CD4-positive, alpha-beta T cell (primary cell): ENCODE data around the gene TMEM42. TPM values are rescaled to one million over a fixed set of nuclear protein-coding genes. Genes with fewer than 3 reads are reported as not detected.

ENCODE experiments used
- ATAC-seq: fragments of 200-7000 bp; cut with Tn5 transposase; one replicate; pipeline ENCODE4 v1.10.0; 2022; ENCODE audit warnings: mild to moderate bottlenecking; ENCODE audit not compliant: poor library complexity
- CTCF ChIA-PET: fragments of 350-600 bp; sonication (Branson Sonifier 250); formaldehyde crosslinking; loops from one replicate; lab custom pipeline; 2021; ENCODE audit warnings: antibody characterized with exemption, inconsistent platforms; lab: Charles Lee
- POLR2A ChIA-PET: fragments of 350-600 bp; sonication (Branson Sonifier 250); formaldehyde crosslinking; loops from one replicate; lab custom pipeline; 2021; ENCODE audit warnings: antibody characterized with exemption, inconsistent platforms; lab: Charles Lee
- DNase-seq, 14 experiments: peaks; one replicate each; pipeline ENCODE4 v3.0.0-alpha.2; 2013 to 2020; ENCODE audit warnings: mixed read lengths in 2 of 14
- H3K27ac ChIP-seq, 2 donors: one replicate each; pipeline versions ENCODE4 v1.5.1 to v1.7.0; 2013; ENCODE audit warnings: low read length in 2 of 2, low read depth in 1 of 2, mild to moderate bottlenecking in 1 of 2
- H3K27me3 ChIP-seq, 2 experiments: 1 replicate in 1 of 2; 2 replicates in 1 of 2; pipeline versions ENCODE4 v1.6.1 to v1.7.0; 2013; ENCODE audit warnings: low read length in 2 of 2, control low read depth in 1 of 2, mild to moderate bottlenecking in 1 of 2, moderate library complexity in 1 of 2; ENCODE audit not compliant: insufficient read depth in 2 of 2, control insufficient read depth in 1 of 2
- H3K36me3 ChIP-seq: one replicate; pipeline ENCODE4 v1.6.1; 2013; ENCODE audit warnings: low read length, control low read depth; ENCODE audit not compliant: insufficient read depth
- H3K4me1 ChIP-seq: one replicate; pipeline ENCODE4 v1.6.1; 2013; ENCODE audit warnings: low read length, control low read depth; ENCODE audit not compliant: insufficient read depth
- H3K4me3 ChIP-seq: one replicate; pipeline ENCODE4 v1.5.1; 2013; ENCODE audit warnings: mild to moderate bottlenecking, low read length, moderate library complexity
- H3K9me3 ChIP-seq, 2 experiments: 1 replicate in 1 of 2; 2 replicates in 1 of 2; pipeline versions ENCODE4 v1.6.1 to v1.7.0; 2013; ENCODE audit warnings: low read length in 2 of 2, mild to moderate bottlenecking in 2 of 2, control low read depth in 1 of 2, moderate library complexity in 1 of 2; ENCODE audit not compliant: control insufficient read depth in 1 of 2, insufficient read depth in 1 of 2
- H3K27ac Mint-ChIP-seq: one replicate; pipeline ENCODE4 v1.8.0; 2020; ENCODE audit warnings: mixed read lengths
- H3K27me3 Mint-ChIP-seq: one replicate; pipeline ENCODE4 v1.8.0; 2021; ENCODE audit warnings: mixed read lengths
- H3K36me3 Mint-ChIP-seq: one replicate; pipeline ENCODE4 v1.8.0; 2021; ENCODE audit warnings: low read depth, mixed read lengths
- H3K4me1 Mint-ChIP-seq: one replicate; pipeline ENCODE4 v1.8.0; 2021; ENCODE audit warnings: low read depth, mixed read lengths
- H3K4me3 Mint-ChIP-seq: one replicate; pipeline ENCODE4 v1.8.0; 2020; ENCODE audit warnings: mild to moderate bottlenecking, mixed read lengths
- H3K9me3 Mint-ChIP-seq: one replicate; pipeline ENCODE4 v1.8.0; 2020; ENCODE audit warnings: mixed read lengths
- intact Hi-C, 2 experiments: fragments of 100-400 bp; cut with DNase I in 1 of 2; cut with micrococcal nuclease in 1 of 2; formaldehyde crosslinking; loops; one replicate each; pipeline versions ENCODE4 v1.15.1 to v1.9.0; 2023 to 2025; cut with DNase I, micrococcal nuclease
- total RNA-seq, 174 experiments: library from RNA in 2 of 174; stranded (reverse) in 2 of 174; gene quantifications; one replicate each; pipeline ENCODE4 v1.2.3 and lab custom pipeline; 2021 to 2026
- TF ChIP-seq, protein P1 (sequence below): fragments of 200-600 bp; IDR thresholded peaks from one replicate; pipeline ENCODE4 v1.8.0; 2022; ENCODE audit warnings: antibody characterized with exemption, mild to moderate bottlenecking

Gene TMEM42
- total RNA-seq, 2 experiments from 2014 or later = 6.8 to 8.0 TPM

DNA sequence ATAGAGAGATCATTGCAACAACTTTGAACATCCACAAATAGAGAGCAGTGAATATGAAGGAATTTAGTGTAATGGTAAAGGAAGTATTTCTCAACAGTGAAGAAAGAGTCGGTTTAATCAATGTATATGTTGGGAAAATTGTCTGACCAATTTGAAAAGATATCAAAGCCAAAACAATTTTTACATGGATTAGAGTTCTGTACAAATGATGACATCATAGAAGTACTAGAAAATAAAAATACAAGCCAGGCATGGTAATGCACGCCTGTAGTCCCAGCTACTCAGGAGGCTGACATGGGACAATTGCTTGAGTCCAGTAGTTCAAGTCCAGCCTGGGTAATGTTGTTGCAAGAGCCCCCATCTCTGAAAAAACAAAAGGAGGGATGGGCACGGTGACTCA, 26.0 kb upstream of the TMEM42 start:
- POLR2A ChIA-PET = no interaction called here
- no peak overlapping the region for H3K27ac Mint-ChIP-seq
- no peak for ATAC-seq
- Histone ChIP-seq H3K27ac (no peak overlapping the region), H3K9me3 (peaks cover 0 to 6% of the 10 kb centered on the region in 2 experiments), H3K27me3 (no peaks in the 10 kb centered on the region), H3K4me3 (no peak overlapping the region), H3K36me3 (no peaks in the 10 kb centered on the region), H3K4me1 (no peaks in the 10 kb centered on the region)
- TF ChIP-seq, protein P1, sequence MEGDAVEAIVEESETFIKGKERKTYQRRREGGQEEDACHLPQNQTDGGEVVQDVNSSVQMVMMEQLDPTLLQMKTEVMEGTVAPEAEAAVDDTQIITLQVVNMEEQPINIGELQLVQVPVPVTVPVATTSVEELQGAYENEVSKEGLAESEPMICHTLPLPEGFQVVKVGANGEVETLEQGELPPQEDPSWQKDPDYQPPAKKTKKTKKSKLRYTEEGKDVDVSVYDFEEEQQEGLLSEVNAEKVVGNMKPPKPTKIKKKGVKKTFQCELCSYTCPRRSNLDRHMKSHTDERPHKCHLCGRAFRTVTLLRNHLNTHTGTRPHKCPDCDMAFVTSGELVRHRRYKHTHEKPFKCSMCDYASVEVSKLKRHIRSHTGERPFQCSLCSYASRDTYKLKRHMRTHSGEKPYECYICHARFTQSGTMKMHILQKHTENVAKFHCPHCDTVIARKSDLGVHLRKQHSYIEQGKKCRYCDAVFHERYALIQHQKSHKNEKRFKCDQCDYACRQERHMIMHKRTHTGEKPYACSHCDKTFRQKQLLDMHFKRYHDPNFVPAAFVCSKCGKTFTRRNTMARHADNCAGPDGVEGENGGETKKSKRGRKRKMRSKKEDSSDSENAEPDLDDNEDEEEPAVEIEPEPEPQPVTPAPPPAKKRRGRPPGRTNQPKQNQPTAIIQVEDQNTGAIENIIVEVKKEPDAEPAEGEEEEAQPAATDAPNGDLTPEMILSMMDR = no peak
- H3K36me3 Mint-ChIP-seq = peaks cover 6% of the 10 kb centered on the region
- intact Hi-C loops = no loop called here
- CTCF ChIA-PET = no interaction called here
- H3K4me3 Mint-ChIP-seq = no peak overlapping the region
- DNase-seq = no peak
- no peaks in the 10 kb centered on the region for H3K4me1 Mint-ChIP-seq
- peaks cover 3% of the 10 kb centered on the region for H3K9me3 Mint-ChIP-seq
- no peaks in the 10 kb centered on the region for H3K27me3 Mint-ChIP-seq

DNA sequence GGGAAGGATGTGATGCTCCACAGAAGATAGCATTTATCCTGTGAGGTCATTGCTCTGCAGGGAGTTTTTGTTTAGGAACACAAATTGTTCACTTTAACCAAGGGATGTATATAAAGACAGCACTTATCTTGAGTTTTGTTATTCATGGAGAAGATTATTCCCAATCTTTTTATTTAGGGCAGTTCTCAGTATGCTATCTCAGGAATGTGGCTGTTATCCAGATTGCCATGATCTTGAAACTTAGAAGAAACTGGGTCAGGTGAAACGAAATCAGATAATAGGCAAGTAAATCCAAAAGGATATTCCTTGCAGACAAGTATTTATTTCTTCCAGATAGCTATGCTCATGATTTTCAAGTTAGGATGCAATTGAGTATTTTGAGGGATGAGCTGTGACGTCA, 19.3 kb upstream of the TMEM42 start:
- TF ChIP-seq, protein P1 = no peak
- Mint-ChIP-seq H3K4me1 (no peaks in the 10 kb centered on the region), H3K4me3 (no peak overlapping the region), H3K27me3 (no peaks in the 10 kb centered on the region), H3K36me3 (no peaks in the 10 kb centered on the region), H3K27ac (no peak overlapping the region), H3K9me3 (no peaks in the 10 kb centered on the region)
- no peak for DNase-seq
- H3K27me3 ChIP-seq = no peaks in the 10 kb centered on the region
- CTCF ChIA-PET = no interaction called here
- no peaks in the 10 kb centered on the region for H3K4me1 ChIP-seq
- H3K4me3 ChIP-seq = no peak overlapping the region
- intact Hi-C loops = no loop called here
- POLR2A ChIA-PET = no interaction called here
- no peak overlapping the region for H3K27ac ChIP-seq
- H3K36me3 ChIP-seq = no peaks in the 10 kb centered on the region
- H3K9me3 ChIP-seq = no peaks in the 10 kb centered on the region
- no peak for ATAC-seq

DNA sequence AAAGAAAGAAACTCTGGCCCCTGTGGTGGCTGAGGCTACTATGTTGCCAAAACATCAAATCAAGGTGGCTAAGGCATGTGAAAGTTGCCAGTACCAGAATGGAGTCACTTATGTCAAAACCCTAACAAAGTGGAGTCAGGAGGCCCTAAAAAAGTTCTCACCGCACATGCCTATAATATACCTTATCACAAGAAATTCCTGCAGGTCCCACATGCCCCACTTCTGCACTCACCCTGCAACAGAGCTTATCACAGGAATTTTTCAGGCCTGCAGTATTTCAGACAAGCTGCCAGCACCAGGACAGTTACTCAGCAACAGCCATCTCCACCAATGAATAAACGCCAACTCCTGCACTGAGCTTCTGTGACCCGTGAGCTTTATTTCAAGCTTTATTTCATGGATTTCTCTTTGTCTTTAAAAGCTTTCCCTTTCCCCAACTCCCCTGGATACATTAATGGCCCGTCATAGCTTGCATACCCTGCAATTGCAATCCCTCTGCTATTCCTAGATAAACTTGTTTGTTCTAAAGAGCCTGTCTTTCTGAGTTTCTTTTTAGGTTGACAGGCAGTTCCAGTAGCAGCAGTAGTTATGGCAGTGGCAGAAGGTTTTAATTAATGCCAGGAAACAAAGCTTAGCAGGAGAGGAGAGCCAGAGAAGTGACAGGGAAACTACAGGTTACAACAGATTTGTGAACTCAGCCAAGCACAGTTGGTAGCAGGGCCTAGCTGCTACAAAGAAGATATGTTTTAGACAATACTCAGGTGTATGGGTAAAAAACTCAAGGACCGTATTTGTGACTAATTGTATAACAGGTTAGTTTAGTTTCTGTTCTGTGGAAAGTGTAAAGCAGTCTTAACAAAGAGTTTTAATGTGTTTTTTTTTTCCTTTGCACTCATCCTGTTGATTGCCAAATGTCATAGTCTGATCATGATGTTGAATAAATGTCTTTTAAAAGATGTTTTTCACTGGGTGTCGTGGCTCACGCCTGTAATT, 15.9 kb upstream of the TMEM42 start:
- no peaks in the 10 kb centered on the region for H3K36me3 Mint-ChIP-seq
- ATAC-seq (no peak), DNase-seq (no peak)
- Histone ChIP-seq H3K9me3 (no peaks in the 10 kb centered on the region), H3K4me3 (no peak overlapping the region), H3K4me1 (no peaks in the 10 kb centered on the region), H3K36me3 (no peaks in the 10 kb centered on the region), H3K27ac (no peak overlapping the region), H3K27me3 (no peaks in the 10 kb centered on the region)
- intact Hi-C loops = no loop called here
- TF ChIP-seq, protein P1 = no peak
- no peaks in the 10 kb centered on the region for H3K27me3 Mint-ChIP-seq
- no peaks in the 10 kb centered on the region for H3K9me3 Mint-ChIP-seq
- ChIA-PET POLR2A (interaction anchor here (0.6 kb wide), 1 partner anchor 209 kb away, joined by 3 read pairs; no protein-coding TSS in a partner anchor), CTCF (interaction anchor here (1.2 kb wide), 1 partner anchor 9 kb away, joined by 3 read pairs; no protein-coding TSS in a partner anchor)
- H3K4me3 Mint-ChIP-seq = no peak overlapping the region
- H3K4me1 Mint-ChIP-seq = no peaks in the 10 kb centered on the region
- no peak overlapping the region for H3K27ac Mint-ChIP-seq
